Measurements from ENCODE around the gene CX3CL1.
"Not testable (repeated sequence)": the region's sequence is repeated elsewhere in the genome, so short reads cannot be mapped to it uniquely, and the experiment has no call there.

The CX3CL1 gene

DNA sequence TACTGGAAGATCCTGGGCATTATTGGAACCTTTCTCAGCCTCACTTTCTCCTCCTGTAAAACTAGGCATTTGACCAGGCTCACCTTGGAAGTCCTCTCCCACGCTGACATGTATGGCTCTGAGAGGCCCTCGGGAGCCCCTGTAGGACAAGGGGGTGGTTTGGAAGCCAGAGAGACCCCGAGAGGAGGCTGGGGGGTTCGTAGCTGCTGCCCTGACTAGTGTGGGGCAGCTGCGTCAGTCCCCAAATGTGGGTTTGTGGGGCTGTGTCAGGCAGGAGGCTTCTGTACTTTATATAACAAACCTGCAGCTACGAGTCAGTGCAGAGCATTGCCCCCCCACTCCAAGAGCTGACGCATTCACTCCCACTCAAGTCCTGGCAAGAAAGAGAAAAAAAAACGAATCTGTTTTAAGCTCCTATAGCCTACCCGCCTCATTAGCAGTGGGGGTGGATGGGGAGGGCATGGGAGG lies 1.8 kb downstream of the CX3CL1 start:
- no peak for ATAC-seq
- TF ChIP-seq, protein P1, sequence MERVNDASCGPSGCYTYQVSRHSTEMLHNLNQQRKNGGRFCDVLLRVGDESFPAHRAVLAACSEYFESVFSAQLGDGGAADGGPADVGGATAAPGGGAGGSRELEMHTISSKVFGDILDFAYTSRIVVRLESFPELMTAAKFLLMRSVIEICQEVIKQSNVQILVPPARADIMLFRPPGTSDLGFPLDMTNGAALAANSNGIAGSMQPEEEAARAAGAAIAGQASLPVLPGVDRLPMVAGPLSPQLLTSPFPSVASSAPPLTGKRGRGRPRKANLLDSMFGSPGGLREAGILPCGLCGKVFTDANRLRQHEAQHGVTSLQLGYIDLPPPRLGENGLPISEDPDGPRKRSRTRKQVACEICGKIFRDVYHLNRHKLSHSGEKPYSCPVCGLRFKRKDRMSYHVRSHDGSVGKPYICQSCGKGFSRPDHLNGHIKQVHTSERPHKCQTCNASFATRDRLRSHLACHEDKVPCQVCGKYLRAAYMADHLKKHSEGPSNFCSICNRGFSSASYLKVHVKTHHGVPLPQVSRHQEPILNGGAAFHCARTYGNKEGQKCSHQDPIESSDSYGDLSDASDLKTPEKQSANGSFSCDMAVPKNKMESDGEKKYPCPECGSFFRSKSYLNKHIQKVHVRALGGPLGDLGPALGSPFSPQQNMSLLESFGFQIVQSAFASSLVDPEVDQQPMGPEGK (CRISPR knock-in tag; IDR thresholded peaks at IDR 0.05; ENCODE audit: borderline replicate concordance) = no peak

DNA sequence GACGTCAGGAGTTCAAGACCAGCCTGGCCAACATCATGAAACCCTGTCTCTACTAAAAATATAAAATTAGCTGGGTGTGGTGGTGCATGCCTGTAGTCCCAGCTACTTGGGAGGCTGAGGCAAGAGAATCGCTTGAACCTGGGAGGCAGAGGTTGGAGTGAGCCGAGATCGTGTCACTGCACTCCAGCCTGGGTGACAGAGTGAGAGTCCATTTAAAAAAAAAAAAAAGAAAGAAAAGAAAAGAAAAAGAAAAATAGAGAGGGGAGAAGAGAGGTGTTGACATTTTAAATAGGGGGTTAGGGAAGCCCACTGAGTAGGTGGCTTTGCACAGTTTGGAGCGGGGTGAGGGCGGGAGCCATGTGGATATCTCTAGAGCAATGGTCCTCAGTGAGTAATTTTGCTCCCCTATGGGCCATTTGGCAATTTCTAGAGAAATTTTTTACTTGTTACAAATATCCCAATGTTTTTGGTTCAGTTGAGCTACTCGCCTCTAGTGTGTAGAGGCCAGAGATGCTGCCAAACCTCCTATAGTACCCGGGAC lies 2.7 kb downstream of the CX3CL1 start:
- ATAC-seq = not testable (repeated sequence)

DNA sequence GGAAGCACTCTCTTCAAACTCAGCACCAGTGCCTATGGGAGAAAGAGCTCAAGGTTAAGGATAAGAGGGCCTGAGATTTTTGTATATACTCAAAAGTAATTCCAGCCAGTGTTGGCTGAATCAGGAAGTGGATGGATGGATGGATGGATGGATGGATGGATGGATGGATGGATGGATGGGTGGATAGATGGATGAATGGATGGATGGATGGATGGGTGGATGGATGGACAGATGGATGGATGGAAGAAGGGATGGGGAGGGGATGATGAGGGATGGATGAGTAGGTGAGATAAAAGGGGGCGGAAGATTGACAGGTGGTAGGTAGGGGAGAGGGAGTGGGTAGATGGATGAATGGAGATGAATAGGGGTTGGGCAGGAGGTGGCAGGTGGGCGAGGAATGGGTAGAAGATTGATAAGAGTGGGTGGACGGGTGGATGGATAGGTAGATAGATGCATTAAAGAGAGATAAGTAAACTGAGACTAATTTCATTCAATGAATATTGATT lies 4.1 kb downstream of the CX3CL1 start:
- ATAC-seq = no peak
- TF ChIP-seq CSDC2 (CRISPR knock-in tag; IDR thresholded peaks at IDR 0.05) = no peak
- TF ChIP-seq ZNF8 (CRISPR knock-in tag; IDR thresholded peaks at IDR 0.05) = no peak
- TF ChIP-seq PPARA (CRISPR knock-in tag; IDR thresholded peaks at IDR 0.05; ENCODE audit: borderline replicate concordance) = no peak
- no peak for TF ChIP-seq BACH2 (CRISPR knock-in tag; IDR thresholded peaks at IDR 0.05; ENCODE audit: borderline replicate concordance)
- no peak for TF ChIP-seq ZFP3 (CRISPR knock-in tag; IDR thresholded peaks at IDR 0.05)
- TF ChIP-seq, protein P2, sequence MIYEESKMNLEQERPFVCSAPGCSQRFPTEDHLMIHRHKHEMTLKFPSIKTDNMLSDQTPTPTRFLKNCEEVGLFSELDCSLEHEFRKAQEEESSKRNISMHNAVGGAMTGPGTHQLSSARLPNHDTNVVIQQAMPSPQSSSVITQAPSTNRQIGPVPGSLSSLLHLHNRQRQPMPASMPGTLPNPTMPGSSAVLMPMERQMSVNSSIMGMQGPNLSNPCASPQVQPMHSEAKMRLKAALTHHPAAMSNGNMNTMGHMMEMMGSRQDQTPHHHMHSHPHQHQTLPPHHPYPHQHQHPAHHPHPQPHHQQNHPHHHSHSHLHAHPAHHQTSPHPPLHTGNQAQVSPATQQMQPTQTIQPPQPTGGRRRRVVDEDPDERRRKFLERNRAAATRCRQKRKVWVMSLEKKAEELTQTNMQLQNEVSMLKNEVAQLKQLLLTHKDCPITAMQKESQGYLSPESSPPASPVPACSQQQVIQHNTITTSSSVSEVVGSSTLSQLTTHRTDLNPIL (CRISPR knock-in tag; IDR thresholded peaks at IDR 0.05; ENCODE audit: low read depth) = no peak
- TF ChIP-seq RARB (CRISPR knock-in tag; IDR thresholded peaks at IDR 0.05) = no peak
- TF ChIP-seq ZC3H10 (CRISPR knock-in tag; IDR thresholded peaks at IDR 0.05) = no peak
- no peak for TF ChIP-seq SNAI2 (CRISPR knock-in tag; IDR thresholded peaks at IDR 0.05)
- TF ChIP-seq, protein P1 (CRISPR knock-in tag; IDR thresholded peaks at IDR 0.05; ENCODE audit: borderline replicate concordance) = no peak
- TF ChIP-seq, protein P3, sequence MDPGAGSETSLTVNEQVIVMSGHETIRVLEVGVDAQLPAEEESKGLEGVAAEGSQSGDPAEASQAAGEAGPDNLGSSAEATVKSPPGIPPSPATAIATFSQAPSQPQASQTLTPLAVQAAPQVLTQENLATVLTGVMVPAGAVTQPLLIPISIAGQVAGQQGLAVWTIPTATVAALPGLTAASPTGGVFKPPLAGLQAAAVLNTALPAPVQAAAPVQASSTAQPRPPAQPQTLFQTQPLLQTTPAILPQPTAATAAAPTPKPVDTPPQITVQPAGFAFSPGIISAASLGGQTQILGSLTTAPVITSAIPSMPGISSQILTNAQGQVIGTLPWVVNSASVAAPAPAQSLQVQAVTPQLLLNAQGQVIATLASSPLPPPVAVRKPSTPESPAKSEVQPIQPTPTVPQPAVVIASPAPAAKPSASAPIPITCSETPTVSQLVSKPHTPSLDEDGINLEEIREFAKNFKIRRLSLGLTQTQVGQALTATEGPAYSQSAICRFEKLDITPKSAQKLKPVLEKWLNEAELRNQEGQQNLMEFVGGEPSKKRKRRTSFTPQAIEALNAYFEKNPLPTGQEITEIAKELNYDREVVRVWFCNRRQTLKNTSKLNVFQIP (CRISPR knock-in tag; IDR thresholded peaks at IDR 0.05; ENCODE audit: borderline replicate concordance, low read depth) = no peak
- no peak for TF ChIP-seq GLIS3 (CRISPR knock-in tag; IDR thresholded peaks at IDR 0.05)
- TF ChIP-seq, protein P4, sequence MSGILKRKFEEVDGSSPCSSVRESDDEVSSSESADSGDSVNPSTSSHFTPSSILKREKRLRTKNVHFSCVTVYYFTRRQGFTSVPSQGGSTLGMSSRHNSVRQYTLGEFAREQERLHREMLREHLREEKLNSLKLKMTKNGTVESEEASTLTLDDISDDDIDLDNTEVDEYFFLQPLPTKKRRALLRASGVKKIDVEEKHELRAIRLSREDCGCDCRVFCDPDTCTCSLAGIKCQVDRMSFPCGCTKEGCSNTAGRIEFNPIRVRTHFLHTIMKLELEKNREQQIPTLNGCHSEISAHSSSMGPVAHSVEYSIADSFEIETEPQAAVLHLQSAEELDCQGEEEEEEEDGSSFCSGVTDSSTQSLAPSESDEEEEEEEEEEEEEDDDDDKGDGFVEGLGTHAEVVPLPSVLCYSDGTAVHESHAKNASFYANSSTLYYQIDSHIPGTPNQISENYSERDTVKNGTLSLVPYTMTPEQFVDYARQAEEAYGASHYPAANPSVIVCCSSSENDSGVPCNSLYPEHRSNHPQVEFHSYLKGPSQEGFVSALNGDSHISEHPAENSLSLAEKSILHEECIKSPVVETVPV (CRISPR knock-in tag; IDR thresholded peaks at IDR 0.05) = no peak
- TF ChIP-seq TCF4 (CRISPR knock-in tag; IDR thresholded peaks at IDR 0.05; ENCODE audit: borderline replicate concordance) = no peak
- no peak for TF ChIP-seq ESRRG (CRISPR knock-in tag; IDR thresholded peaks at IDR 0.05)
- TF ChIP-seq ARNTL (CRISPR knock-in tag; IDR thresholded peaks at IDR 0.05; ENCODE audit: borderline replicate concordance, low read depth) = no peak
- no peak for TF ChIP-seq ISL1 (CRISPR knock-in tag; IDR thresholded peaks at IDR 0.05)
- TF ChIP-seq ZNF565 (CRISPR knock-in tag; conservative IDR thresholded peaks at IDR 0.05; ENCODE audit: low read depth) = no peak

DNA sequence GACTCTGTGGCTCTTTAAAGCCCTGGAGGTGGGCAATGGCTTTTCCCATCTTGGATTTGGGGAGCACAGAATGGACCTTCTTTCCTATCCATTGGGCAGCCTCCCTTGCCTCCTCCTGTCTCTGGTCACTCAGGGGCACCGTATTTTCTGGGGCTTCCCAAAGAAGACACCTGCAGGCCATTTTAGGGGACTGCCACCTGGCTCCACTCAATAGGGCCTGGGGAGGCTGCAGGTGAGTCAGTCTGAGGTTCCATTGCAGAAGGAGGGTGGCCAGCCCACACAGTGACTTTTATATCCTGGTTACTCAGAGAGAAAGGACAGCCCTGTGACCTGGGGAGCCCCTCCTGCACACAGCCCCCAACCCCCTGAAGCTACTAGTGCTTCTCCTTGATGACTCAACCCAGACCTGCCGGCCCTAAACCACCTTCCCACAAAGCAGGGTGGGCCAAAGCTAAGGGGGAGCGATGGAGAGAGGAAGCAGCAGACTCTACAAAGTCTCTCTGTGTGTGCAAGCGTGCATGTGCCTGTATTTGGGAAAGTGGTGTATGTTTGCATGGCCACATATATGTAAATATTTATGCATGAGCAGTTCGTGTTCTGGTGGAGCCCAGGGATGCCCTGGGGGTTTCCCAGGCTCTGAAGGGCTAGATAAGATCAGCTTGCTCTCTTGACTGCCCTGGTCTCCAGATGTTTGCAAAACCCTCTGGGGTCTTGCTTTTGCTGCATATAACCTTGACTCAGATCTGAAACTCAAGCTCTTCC lies 5.0 kb downstream of the CX3CL1 start:
- peak; percentile 12 for ATAC-seq
- TF ChIP-seq TCF4 (CRISPR knock-in tag; IDR thresholded peaks at IDR 0.05; ENCODE audit: borderline replicate concordance) (peak; percentile 97), ESRRG (CRISPR knock-in tag; IDR thresholded peaks at IDR 0.05) (no peak), PPARA (CRISPR knock-in tag; IDR thresholded peaks at IDR 0.05; ENCODE audit: borderline replicate concordance) (no peak), ISL1 (CRISPR knock-in tag; IDR thresholded peaks at IDR 0.05) (no peak), ZC3H10 (CRISPR knock-in tag; IDR thresholded peaks at IDR 0.05) (no peak), TOX (CRISPR knock-in tag; IDR thresholded peaks at IDR 0.05; ENCODE audit: borderline replicate concordance) (no peak), ZNF565 (CRISPR knock-in tag; conservative IDR thresholded peaks at IDR 0.05; ENCODE audit: low read depth) (no peak)
- TF ChIP-seq, protein P3 (CRISPR knock-in tag; IDR thresholded peaks at IDR 0.05; ENCODE audit: borderline replicate concordance, low read depth) = no peak
- TF ChIP-seq, protein P4 (CRISPR knock-in tag; IDR thresholded peaks at IDR 0.05) = 0 out of 2 replicates have a peak, but pooled peaks have one; percentile 62

All from SK-N-SH treated with all-trans-retinoic acid at 6 μM for 48 hours (cell line).